DLD1 (cell line): ENCODE results near the gene HGS.

Experiments used
- in situ Hi-C: cut with HindIII; loops from 2 replicates; pipeline ENCODE4 v1.10.0; 2017; ENCODE audit warnings: low sequenced_read_pairs

Gene HGS, protein sequence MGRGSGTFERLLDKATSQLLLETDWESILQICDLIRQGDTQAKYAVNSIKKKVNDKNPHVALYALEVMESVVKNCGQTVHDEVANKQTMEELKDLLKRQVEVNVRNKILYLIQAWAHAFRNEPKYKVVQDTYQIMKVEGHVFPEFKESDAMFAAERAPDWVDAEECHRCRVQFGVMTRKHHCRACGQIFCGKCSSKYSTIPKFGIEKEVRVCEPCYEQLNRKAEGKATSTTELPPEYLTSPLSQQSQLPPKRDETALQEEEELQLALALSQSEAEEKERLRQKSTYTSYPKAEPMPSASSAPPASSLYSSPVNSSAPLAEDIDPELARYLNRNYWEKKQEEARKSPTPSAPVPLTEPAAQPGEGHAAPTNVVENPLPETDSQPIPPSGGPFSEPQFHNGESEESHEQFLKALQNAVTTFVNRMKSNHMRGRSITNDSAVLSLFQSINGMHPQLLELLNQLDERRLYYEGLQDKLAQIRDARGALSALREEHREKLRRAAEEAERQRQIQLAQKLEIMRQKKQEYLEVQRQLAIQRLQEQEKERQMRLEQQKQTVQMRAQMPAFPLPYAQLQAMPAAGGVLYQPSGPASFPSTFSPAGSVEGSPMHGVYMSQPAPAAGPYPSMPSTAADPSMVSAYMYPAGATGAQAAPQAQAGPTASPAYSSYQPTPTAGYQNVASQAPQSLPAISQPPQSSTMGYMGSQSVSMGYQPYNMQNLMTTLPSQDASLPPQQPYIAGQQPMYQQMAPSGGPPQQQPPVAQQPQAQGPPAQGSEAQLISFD

DNA sequence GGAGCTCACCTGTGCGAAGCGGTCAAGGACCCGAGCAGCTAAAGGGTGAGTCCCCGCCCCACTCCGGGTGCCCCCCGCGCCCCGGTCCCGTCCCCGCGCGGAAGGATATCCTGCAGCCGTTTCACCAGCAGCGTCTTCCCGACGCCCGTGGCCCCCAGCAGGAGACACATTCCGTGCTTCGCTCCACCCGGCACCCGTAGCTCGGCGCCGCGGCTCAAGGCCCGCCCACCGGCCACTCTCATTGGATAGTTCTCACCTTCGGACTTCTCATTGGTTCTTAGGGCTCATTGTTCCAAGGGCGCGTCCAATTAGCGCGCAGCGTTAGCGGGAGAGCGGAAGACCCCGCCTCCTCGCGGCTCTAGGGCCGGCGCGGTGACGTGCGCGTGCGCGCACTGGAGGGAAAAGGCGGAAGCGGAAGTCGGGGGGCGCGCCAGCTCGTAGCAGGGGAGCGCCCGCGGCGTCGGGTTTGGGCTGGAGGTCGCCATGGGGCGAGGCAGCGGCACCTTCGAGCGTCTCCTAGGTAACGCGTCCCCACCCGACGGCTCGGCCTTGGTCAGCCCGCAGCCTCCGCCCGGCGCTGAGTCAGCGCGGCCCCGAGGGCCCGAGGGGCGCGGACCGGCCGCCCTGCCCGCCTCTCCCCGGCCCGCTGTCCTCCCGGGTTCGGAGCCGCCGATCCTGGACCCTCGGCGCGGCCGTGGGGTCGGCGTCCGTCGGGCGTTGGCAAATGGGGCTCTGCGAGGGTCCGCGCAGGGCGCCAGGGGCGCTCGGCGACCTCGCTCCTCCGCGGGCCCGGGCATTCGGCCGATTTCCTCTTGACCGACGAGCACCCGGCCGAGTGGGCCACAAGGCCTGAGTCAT, at the start of gene HGS, which contains the start of gene ARL16:
HGS (plus strand) TSS at position 428 of the 858 bp plus-strand sequence; CDS start at position 484, 56 bp downstream.
ARL16 (minus strand) TSS at position 214 of the 858 bp plus-strand sequence; CDS start at position 170, 44 bp downstream.
- in situ Hi-C loops = no loop called here

DNA sequence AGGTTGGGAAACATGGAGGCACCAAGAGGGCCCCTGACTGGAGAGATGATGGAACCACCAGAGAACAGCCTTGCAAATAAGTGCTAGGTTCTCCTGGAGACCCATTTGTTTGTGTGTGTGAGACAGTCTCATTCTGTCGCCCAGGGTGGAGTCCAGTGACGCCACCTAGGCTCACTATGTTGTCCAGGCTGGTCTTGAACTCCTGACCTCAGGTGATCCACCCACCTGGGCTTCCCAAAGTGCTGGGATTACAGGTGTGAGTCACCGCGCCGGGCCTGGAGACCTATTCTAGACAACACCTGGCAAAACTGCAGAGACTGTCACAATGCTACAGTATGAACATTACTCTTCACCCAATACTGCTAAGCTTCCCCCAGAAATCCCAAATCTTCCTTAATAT, 48.4 kb upstream of the HGS start:
- in situ Hi-C loops = no loop called here

DNA sequence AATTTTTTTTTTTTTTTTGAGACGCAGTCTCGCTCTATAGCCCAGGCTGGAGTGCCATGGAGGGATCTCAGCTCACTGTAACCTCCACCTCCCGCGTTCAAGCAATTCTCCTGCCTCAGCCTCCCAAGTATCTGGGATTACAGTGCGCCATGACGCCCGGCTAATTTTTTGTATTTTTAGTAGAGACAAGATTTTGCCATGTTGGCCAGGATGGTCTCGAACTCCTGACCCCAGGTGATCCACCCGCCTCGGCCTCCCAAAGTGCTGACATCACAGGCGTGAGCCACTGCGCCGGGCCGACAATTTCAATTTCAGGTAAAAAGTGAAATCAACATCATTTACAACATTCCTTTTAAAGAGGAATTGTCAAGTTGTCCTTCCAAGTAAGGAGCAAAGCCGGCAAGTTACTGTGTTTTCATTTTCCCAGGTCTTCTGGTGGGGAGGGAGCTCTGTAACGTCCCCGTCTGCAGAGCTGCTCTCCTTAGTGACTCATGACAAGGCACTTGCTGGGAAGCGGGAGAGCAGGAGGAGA, 47.8 kb upstream of the HGS start:
- in situ Hi-C loops = no loop called here

DNA sequence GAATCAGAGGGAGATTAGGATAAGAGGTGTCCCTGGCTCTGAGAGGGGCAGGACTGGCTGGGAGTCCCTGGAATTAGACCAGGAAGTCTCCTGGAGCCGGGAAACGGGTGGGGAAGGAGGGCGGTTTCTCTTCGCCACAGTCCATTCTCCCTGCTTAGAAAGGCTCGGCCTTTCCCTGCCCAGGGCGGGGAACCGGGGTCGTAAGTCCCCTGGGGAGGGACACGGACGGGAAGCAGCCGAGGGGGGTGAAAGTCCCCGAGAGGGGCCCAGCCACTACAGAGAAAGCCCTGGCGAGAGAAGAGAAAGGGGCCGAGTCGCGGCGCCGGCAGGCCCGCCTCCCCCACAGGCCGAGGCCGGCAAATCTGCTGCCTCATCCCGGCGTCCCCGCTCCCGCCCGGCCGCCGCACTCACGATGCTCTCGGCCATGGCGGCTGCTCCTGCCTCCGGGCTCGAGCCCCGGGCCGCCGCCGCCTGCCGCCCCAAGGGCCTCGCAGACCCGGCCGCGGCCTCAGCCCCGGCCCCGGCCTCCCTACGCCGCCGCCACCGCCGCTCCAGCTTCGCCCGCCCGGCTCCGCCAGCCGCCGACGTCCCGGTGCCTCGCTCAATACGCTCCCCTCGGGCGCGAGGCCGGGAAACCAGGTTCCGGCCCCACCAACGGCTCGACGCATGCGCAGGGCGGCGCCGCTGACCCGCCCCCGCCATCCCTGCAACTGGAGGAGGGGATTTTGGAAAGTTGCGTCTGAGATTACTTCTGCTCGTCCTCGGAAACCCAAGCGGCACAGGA, 47.1 kb upstream of the HGS start, which contains the start of the genes NPLOC4 and TSPAN10:
NPLOC4 (minus strand) TSS at position 608 of the 784 bp plus-strand sequence; CDS start at position 426, 182 bp downstream.
TSPAN10 (plus strand) TSS at position 692 of the 784 bp plus-strand sequence. CDS start 5,217 bp downstream, outside the sequence.
- in situ Hi-C loops = no loop called here

DNA sequence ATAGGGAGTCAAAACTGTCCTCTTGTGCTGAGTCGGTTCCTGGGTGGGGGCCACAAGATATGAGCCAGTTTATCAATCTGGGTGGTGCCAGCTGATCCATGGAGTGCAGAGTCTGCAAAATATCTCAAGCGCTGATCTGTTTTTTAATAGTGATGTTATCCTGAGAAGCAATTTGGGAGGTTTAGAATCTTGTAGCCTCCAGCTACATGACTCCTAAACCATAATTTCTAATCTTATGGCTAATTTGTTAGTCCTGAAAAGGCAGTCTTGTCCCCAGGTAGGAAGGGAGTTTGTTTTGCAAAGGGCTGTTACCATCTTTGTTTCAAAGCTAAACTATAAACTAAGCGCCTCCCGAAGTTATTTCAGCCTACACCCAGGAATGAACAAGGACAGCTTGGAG, 45.1 kb upstream of the HGS start:
- in situ Hi-C loops = no loop called here

DNA sequence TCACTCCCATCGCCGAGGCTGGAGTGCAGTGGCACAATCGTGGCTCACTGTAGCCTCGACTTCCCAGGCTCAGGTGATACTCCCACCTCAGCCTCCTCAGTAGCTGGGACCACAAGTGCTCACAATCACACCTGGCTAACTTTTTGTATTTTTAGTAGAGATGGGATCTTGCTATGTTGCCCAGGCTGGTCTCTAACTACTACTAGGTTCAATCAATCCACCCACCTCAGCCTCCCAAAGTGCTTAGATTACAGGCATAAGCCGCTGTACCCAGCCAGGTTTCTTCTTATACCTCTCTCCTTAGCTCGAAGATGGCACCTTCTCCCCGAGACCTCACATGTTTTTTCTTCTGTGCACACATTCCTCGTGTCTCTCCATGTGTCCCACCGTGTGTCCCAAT, 43.8 kb upstream of the HGS start:
- in situ Hi-C loops = no loop called here

DNA sequence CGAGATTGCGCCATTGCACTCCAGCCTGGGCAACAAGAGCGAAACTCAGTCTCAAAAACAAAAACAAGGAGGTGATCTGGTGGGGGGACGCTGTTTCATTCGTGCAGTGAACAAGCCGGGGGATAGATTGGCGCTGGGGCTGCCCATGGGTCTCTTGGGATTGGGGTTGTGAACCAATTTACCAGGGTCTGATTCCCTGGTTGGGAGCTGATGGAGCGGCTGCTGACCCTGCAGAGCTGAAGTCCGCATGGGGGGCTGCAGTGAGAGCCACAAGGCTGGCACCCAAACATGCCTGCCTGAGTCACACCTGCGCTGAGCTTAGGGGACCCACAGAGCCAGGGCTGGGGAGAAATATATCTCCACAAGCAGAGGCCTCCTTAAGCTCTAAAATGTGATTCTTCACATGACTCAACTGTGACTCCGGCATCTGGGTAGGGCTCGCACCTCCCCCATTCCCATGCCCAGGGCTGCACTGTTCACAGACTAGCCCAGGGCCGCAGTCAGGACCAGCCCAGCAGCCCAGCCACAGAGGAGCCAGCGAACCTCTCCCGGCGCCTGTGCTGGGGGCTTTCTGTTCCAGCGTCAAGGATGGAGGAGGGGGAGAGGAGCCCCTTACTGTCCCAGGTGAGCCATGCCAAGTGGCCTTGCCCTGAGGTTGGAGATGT, 41.9 kb upstream of the HGS start:
- in situ Hi-C loops = no loop called here

DNA sequence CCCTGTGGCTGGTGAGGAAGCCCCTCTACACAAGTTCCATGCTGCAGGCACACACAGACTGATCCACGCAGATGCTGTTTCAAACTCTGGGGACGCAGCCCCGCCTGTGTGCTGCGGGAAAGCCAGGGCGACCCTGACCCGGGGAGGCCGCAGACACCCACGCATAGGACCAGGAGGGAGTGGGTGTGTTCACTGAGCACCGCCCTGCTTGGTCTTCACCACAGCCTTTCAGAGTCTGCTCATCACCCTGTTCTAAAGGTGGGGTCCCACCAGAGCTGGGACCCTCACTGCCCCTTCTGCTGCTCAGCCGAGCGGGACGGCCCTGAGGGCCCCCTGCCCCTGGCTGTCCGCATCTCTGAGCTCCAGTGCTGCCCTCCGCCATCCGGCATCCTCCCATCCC, 39.3 kb upstream of the HGS start:
- in situ Hi-C loops = no loop called here

DNA sequence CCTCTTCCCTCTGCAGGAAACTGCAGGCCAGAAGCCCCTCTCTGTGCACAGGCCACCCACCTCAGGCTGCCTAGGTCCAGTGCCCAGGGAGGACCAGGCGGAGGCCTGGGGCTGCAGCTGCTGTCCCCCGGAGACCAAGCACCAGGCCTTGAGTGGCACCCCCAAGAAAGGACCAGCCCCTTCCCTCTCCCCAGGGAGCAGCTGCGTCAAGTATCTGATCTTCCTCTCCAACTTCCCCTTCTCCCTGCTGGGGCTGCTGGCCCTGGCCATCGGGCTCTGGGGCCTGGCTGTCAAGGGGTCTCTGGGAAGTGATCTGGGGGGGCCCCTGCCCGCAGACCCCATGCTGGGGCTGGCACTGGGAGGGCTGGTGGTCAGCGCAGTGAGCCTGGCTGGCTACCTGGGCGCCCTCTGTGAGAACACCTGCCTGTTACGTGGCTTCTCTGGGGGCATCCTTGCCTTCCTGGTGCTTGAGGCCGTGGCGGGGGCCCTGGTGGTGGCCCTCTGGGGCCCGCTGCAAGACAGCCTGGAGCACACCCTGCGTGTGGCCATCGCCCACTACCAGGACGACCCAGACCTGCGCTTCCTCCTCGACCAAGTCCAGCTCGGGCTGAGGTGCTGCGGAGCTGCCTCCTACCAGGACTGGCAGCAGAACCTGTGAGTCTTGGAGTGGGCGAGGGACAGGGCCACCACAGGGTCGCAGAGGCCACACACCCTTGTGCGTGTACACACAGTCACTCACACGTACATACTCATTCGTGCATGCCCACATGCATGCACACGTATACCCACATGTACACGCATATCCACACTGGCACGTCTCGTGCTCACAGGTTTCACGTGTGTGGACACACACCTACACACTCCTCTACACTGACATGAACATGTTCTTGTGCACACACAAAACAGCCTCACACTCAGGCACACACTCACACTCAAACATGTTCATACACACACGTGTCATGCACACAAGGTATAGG, 38.5 kb upstream of the HGS start:
- in situ Hi-C loops = no loop called here

DNA sequence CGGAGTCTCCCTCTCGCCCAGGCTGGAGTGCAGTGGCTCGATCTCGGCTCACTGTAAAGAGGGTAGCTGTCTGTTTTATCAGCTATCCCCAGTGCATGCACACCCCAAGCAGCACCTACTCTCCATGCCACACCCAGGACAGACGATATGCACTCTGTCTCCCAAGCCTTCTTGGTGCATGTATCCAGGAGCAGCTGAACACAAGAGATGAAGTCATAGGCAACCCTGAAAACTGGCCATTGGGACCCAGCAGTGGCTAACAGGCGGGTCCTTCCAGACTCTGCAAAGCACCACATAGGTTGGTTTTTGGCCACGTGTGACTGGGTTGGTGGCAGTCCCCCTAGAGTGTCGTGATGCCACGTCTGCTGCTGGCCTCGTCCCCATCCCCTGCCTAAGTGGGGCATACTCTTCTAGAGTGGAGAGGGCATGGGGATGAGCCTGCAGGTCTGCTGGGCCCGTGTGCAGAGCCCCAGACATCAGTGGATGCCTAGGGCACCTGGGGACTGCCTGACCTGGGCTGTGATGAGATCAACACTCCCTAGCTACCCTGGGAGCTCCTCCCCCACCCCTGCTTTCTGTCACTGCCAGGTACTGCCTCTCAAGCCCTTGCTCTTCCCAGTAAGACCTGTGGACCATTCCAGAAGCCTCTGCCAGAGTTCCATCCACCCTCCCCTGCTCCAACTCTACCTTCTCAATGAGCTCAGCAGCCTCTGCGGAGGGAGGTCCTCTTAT, 36.8 kb upstream of the HGS start:
- in situ Hi-C loops = no loop called here

DNA sequence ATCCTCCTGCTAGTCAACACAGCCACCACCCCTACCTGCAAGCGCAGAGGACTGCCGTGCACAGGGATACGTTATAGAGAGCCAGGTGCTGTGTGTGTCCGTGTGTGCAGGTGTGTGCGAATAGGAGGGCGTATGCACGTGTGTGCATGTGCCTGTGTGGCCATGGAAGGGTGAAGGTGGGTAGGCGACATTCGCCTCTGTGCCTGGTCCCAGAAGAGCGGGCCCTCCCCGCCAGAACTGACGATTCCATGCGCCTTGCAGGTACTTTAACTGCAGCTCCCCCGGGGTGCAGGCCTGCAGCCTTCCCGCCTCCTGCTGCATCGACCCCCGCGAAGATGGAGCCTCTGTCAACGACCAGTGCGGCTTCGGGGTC, 36.2 kb upstream of the HGS start:
- in situ Hi-C loops = no loop called here

DNA sequence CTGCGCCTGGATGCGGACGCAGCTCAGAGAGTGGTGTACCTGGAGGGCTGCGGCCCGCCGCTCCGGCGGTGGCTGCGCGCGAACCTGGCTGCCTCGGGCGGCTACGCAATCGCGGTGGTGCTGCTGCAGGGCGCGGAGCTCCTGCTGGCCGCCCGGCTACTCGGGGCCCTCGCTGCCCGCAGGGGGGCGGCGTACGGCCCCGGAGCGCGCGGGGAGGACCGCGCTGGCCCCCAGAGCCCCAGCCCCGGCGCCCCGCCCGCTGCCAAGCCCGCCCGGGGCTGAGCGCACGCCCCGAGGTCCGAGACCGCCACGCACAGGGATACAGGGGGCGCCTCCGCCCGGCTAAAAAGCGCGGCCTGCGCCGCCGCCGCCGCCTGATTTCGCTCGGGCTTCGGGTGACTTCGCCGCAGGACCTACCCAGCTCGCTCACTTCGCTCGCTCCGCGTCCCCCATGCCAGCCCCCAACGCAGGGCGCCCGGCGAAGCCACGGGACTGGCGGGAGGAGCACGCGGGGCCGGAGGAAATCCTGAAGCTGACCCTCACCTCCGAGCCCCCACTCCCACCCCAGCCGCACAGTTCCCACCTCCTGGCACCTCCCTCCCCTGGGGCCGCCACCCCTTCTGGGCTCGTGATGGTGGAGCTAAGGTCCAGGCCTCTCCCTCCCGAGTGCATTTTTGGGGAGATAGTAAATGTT, 35.7 kb upstream of the HGS start:
- in situ Hi-C loops = no loop called here

DNA sequence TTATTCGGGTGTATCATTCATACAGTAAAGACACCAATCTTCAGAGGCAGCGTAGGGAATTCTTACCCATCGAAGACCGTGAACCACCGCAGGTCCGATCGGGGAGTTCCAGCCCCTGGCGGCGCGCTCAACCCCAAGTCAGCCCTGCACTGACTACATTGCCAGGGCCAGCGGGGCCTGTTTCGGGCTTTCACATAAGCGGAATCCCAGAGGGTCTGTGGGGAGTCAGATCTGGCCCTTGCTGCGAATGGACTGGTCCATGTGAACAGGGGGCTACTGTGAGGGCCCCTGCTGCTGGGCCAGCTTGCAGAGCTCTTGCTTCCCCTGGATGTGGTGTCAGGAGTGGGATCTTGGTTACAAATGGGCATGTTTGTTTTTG, 35.1 kb upstream of the HGS start:
- in situ Hi-C loops = no loop called here

DNA sequence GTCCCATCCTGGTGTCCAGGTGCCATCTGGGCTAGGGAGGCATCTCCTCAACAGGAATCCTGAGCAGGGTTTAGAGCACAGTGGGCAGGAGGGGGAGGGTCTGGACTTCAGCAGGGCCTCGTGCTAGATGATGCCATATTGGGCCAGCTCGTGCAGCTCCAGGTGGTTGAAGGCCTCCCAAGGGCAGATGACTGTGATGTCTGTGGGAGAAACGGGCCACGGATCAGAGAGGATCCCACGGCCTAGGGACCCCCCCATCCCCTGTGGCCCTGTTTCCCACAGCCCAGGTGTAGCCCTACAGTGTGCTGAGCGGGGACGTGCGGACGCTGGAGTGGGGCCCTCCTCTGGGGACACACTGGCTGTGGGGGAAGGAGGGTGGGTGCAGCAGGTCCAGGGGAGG, 32.9 kb upstream of the HGS start:
- in situ Hi-C loops = no loop called here

DNA sequence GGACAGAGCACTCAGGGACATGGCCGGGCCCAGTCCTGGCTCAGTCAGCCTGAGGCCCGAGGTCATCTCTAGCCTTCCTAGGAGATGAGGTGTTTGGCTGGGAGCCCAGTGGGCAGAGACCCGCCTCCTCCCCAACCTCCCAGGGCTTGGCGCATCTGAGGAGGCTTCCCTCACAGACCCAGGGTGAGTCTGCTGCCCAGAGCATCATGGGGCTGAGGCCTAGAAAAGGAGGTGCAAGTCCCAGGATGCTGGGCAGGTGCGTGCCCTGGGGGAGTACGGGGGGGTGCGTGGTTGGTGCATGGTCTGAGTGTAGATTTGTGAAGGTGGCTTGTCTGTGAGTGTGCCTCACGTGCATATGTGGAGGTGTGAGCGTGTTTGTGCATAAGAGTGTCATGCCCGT, 32.1 kb upstream of the HGS start:
- in situ Hi-C loops = no loop called here

DNA sequence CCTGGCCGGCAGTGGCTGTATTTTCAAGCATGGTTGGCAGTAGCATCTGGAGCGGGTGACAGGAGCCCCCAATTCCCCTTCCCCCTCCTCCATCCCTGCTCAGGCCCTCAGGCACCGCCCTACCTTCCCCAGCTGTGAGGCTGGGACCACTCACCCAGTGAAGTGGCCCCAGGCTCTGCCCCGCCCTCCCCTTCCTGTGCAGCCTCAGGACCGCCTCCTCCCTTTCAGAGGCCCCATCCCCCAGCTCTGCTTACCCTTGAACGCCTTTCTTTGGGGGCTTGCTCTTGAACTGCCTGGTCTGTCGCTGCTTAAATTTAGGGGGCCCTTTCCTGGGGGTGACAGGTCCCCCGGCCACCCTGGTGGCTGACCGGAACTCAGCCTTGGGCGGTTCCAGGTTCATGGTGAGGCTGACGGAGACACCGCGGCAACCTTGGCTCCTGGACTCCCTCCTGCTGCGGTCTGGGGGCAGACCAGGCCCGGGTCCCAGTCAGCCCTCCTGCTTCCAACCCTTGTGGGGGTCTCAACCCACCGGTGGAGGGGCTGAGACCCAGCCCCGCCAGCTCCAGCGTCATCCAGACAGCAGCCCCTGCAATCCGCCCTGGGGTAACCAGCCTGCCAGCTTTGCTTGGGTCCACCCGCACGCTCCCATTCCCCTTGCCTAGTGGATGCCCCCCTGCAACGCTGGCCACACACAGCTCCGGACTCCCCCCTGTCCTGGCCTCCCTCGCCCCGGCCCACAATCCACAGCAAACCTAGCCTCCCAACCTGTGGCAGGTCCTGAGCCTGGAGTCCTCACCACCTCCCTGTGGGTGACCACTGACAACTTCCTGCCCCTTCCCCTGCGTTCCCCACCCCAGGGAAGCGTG, 30.7 kb upstream of the HGS start:
- in situ Hi-C loops = no loop called here
